Measurements from ENCODE around the gene DSCAML1.

Gene DSCAML1

DNA sequence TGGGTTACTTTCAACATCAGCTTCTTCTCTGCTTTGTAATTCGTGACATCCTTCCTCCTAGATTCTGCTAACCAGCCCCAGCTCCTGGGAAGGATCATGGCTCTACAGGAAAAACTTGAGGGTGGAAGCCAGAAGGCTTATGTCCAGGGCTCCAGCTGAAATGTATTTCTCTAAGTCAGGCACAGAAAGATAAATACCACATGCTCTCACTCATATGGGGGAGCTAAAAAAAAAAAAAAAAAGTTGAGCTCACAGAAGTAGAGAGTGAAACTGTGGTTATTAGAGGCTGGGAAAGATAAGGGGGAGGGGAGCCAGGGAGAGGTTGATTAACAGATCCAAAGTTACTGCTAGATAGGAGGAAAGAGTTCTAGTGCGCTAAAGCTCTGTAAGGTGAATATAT lies 74.9 kb downstream of the DSCAML1 start:
- Histone ChIP-seq H3K14ac (ENCODE audit: low read length) (no peak overlapping the region), H3K9ac (ENCODE audit: low read length) (no peak overlapping the region), H3K79me1 (ENCODE audit: low read length) (no peaks in the 10 kb centered on the region), H3K79me2 (ENCODE audit: control insufficient read depth, insufficient read depth, low read length, poor library complexity) (no peaks in the 10 kb centered on the region), H3K36me3 (ENCODE audit: control insufficient read depth in 1 of 2, insufficient read depth in 2 of 2, low read length in 2 of 2) (no peaks in the 10 kb centered on the region), H3K27me3 (ENCODE audit: insufficient read depth, low read length) (no peaks in the 10 kb centered on the region), H2BK12ac (ENCODE audit: low read length) (no peak overlapping the region), H2AFZ (ENCODE audit: insufficient read depth, low read length, poor library complexity) (no peak overlapping the region), H2BK120ac (ENCODE audit: insufficient read depth, low read length, poor library complexity) (no peak overlapping the region), H3K9me3 (ENCODE audit: insufficient read depth, low read depth, low read length) (no peaks in the 10 kb centered on the region), H4K91ac (ENCODE audit: low read depth, low read length) (no peak overlapping the region), H3K18ac (ENCODE audit: low read length) (no peak overlapping the region), H4K12ac (ENCODE audit: low read depth, low read length) (no peak overlapping the region), H3K4me3 (ENCODE audit: low read depth, low read length) (no peak overlapping the region), H3K27ac (ENCODE audit: low read depth, low read length) (no peak overlapping the region), H3K4me2 (ENCODE audit: low read length) (no peak overlapping the region), H3K23ac (ENCODE audit: low read length) (no peak overlapping the region), H3K4me1 (ENCODE audit: control insufficient read depth in 1 of 2, insufficient read depth in 2 of 2, low read length in 2 of 2) (peaks cover 4 to 12% of the 10 kb centered on the region in 2 experiments), H4K8ac (ENCODE audit: low read depth, low read length) (no peak overlapping the region), H2AK5ac (ENCODE audit: low read length) (no peak overlapping the region), H3K4ac (ENCODE audit: low read depth, low read length) (no peak overlapping the region), H2BK5ac (ENCODE audit: low read depth, low read length, poor library complexity) (no peak overlapping the region)
- WGBS (ENCODE audit: extremely low coverage, insufficient coverage, insufficient read length), result no CpG with 5 or more reads among the region's 2 CpGs
- DNase-seq, result no peak

DNA sequence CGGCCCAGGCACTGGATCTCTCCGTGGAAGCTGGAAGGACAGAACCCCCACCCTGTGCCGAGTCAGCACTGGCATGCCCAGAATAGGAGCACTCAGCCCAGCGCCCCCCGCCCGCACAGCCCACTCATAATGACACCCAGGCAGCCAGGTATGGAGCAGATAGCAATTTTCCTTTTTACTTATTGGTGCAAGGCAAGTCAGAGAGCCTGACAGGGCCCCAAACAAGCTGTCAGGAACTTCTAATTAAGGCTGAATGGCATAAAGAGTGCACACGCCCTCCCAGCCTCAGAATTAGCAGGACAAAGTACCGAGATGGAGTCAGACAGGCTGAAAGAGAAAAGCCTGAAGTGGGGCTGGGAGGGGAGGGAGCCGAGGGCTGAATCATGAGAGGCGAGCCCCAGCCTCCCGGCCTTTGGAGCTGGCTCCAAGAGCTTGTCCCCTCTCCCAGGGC lies 76.9 kb downstream of the DSCAML1 start:
- Histone ChIP-seq H3K23ac (ENCODE audit: low read length) (no peak overlapping the region), H3K18ac (ENCODE audit: low read length) (no peak overlapping the region), H3K9ac (ENCODE audit: low read length) (no peak overlapping the region), H3K4me2 (ENCODE audit: low read length) (no peak overlapping the region), H3K4ac (ENCODE audit: low read depth, low read length) (no peak overlapping the region), H3K4me3 (ENCODE audit: low read depth, low read length) (no peak overlapping the region), H2BK5ac (ENCODE audit: low read depth, low read length, poor library complexity) (no peak overlapping the region), H4K91ac (ENCODE audit: low read depth, low read length) (no peak overlapping the region), H3K9me3 (ENCODE audit: insufficient read depth, low read depth, low read length) (no peaks in the 10 kb centered on the region), H3K79me2 (ENCODE audit: control insufficient read depth, insufficient read depth, low read length, poor library complexity) (no peaks in the 10 kb centered on the region), H3K4me1 (ENCODE audit: control insufficient read depth in 1 of 2, insufficient read depth in 2 of 2, low read length in 2 of 2) (peaks cover 4 to 12% of the 10 kb centered on the region in 2 experiments), H3K27me3 (ENCODE audit: insufficient read depth, low read length) (no peaks in the 10 kb centered on the region), H3K27ac (ENCODE audit: low read depth, low read length) (no peak overlapping the region), H2BK12ac (ENCODE audit: low read length) (no peak overlapping the region), H4K8ac (ENCODE audit: low read depth, low read length) (no peak overlapping the region), H2AFZ (ENCODE audit: insufficient read depth, low read length, poor library complexity) (no peak overlapping the region), H4K12ac (ENCODE audit: low read depth, low read length) (no peak overlapping the region), H3K79me1 (ENCODE audit: low read length) (no peaks in the 10 kb centered on the region), H3K14ac (ENCODE audit: low read length) (no peak overlapping the region), H2BK120ac (ENCODE audit: insufficient read depth, low read length, poor library complexity) (no peak overlapping the region), H3K36me3 (ENCODE audit: control insufficient read depth in 1 of 2, insufficient read depth in 2 of 2, low read length in 2 of 2) (no peaks in the 10 kb centered on the region), H2AK5ac (ENCODE audit: low read length) (no peak overlapping the region)
- no CpG with 5 or more reads among the region's 11 CpGs for WGBS (ENCODE audit: extremely low coverage, insufficient coverage, insufficient read length)
- DNase-seq, result no peak

DNA sequence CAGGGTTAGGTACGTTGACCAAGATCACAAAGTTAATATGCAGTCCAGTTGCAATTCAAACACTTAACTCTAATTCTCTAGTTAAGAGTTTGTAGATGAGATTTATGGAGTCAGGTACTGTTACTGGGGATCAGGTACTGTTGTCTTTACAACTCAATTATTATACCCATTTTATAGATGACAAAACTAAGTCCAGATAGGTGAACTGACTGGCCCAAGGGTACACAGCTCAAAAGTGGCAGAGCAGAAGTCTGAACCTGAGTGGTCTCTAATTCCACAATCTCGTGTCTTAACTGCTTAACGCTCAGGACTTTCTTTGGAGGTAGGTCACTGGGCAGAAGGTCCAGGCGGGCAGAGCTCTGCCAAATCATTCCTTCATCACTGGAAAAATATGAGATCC lies 77.5 kb downstream of the DSCAML1 start:
- Histone ChIP-seq H2BK5ac (ENCODE audit: low read depth, low read length, poor library complexity) (no peak overlapping the region), H3K4ac (ENCODE audit: low read depth, low read length) (no peak overlapping the region), H4K91ac (ENCODE audit: low read depth, low read length) (no peak overlapping the region), H2BK12ac (ENCODE audit: low read length) (no peak overlapping the region), H3K4me1 (ENCODE audit: control insufficient read depth in 1 of 2, insufficient read depth in 2 of 2, low read length in 2 of 2) (peaks cover 4 to 12% of the 10 kb centered on the region in 2 experiments), H2AFZ (ENCODE audit: insufficient read depth, low read length, poor library complexity) (no peak overlapping the region), H2BK120ac (ENCODE audit: insufficient read depth, low read length, poor library complexity) (no peak overlapping the region), H3K79me2 (ENCODE audit: control insufficient read depth, insufficient read depth, low read length, poor library complexity) (no peaks in the 10 kb centered on the region), H3K79me1 (ENCODE audit: low read length) (no peaks in the 10 kb centered on the region), H3K27ac (ENCODE audit: low read depth, low read length) (no peak overlapping the region), H3K14ac (ENCODE audit: low read length) (no peak overlapping the region), H3K27me3 (ENCODE audit: insufficient read depth, low read length) (no peaks in the 10 kb centered on the region), H3K4me3 (ENCODE audit: low read depth, low read length) (no peak overlapping the region), H4K8ac (ENCODE audit: low read depth, low read length) (no peak overlapping the region), H3K23ac (ENCODE audit: low read length) (no peak overlapping the region), H2AK5ac (ENCODE audit: low read length) (no peak overlapping the region), H3K9me3 (ENCODE audit: insufficient read depth, low read depth, low read length) (no peaks in the 10 kb centered on the region), H3K36me3 (ENCODE audit: control insufficient read depth in 1 of 2, insufficient read depth in 2 of 2, low read length in 2 of 2) (no peaks in the 10 kb centered on the region), H4K12ac (ENCODE audit: low read depth, low read length) (no peak overlapping the region), H3K18ac (ENCODE audit: low read length) (no peak overlapping the region), H3K4me2 (ENCODE audit: low read length) (no peak overlapping the region), H3K9ac (ENCODE audit: low read length) (no peak overlapping the region)
- DNase-seq, result no peak
- no CpG with 5 or more reads among the region's 4 CpGs for WGBS (ENCODE audit: extremely low coverage, insufficient coverage, insufficient read length)

DNA sequence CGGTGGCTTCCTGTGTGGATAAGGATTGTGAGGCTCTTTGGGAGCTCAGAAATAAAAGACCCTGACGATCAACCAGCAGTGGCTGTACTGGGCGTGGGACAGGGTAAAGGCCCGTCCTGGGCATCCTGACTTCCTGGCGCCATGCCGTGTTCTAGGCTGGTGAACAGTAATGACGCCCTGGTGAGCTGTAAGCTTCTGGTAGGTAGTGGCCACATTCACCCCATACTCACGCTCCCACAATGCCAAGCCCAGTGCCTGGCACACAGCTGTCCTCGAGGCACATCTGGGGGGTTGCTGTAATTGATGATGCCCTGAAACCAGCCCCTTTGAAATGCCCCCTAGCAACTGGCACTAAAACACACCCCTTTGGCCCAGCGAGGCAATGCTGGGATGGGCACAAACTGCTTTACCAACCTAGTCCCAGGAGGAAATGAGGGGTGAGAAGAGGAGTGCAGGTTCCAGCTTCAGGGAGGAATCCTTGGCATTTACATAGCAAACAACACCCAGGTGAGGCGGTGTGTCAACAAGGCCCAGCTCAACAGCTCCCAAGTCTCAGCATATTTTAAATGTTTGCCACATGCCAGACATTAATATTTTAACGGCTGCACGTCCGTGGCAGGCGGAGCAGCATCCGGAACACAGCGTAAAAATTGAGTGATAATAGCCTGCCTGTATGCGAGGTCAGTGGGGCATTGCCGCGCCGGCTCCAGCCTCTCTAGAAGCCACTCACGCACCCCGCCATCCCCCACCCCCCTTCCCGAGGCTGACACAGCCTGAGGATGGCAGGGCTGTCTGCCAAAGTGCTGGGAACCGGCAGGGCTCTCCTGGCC lies 79.3 kb downstream of the DSCAML1 start:
- no peak overlapping the region for H2BK5ac ChIP-seq (ENCODE audit: low read depth, low read length, poor library complexity)

More for the DNA sequence above, 79.3 kb downstream of the DSCAML1 start:
- Histone ChIP-seq H4K12ac (ENCODE audit: low read depth, low read length) (no peak overlapping the region), H3K36me3 (ENCODE audit: control insufficient read depth in 1 of 2, insufficient read depth in 2 of 2, low read length in 2 of 2) (no peaks in the 10 kb centered on the region), H2AFZ (ENCODE audit: insufficient read depth, low read length, poor library complexity) (no peak overlapping the region), H3K27me3 (ENCODE audit: insufficient read depth, low read length) (no peaks in the 10 kb centered on the region), H3K9me3 (ENCODE audit: insufficient read depth, low read depth, low read length) (no peaks in the 10 kb centered on the region), H3K9ac (ENCODE audit: low read length) (no peak overlapping the region), H3K18ac (ENCODE audit: low read length) (no peak overlapping the region), H3K27ac (ENCODE audit: low read depth, low read length) (no peak overlapping the region), H3K4me2 (ENCODE audit: low read length) (peak overlapping the region; percentile 40), H3K79me2 (ENCODE audit: control insufficient read depth, insufficient read depth, low read length, poor library complexity) (no peaks in the 10 kb centered on the region), H2BK120ac (ENCODE audit: insufficient read depth, low read length, poor library complexity) (no peak overlapping the region), H3K79me1 (ENCODE audit: low read length) (no peaks in the 10 kb centered on the region), H3K4ac (ENCODE audit: low read depth, low read length) (no peak overlapping the region), H3K23ac (ENCODE audit: low read length) (no peak overlapping the region), H2BK12ac (ENCODE audit: low read length) (no peak overlapping the region), H3K4me1 (ENCODE audit: control insufficient read depth in 1 of 2, insufficient read depth in 2 of 2, low read length in 2 of 2) (peaks cover 4 to 12% of the 10 kb centered on the region in 2 experiments), H3K4me3 (ENCODE audit: low read depth, low read length) (no peak overlapping the region), H4K8ac (ENCODE audit: low read depth, low read length) (no peak overlapping the region), H3K14ac (ENCODE audit: low read length) (no peak overlapping the region), H4K91ac (ENCODE audit: low read depth, low read length) (no peak overlapping the region), H2AK5ac (ENCODE audit: low read length) (no peak overlapping the region)
- no CpG with 5 or more reads among the region's 25 CpGs for WGBS (ENCODE audit: extremely low coverage, insufficient coverage, insufficient read length)
- DNase-seq, result peak; percentile 77 to 88
